Esophagus muscularis mucosa (tissue), 4 donors: ENCODE data around the gene FMN2. TPM values are rescaled to one million over a fixed set of nuclear protein-coding genes. Genes with fewer than 3 reads are reported as not detected.

Experiments used
- DNase-seq: peaks from one replicate; pipeline ENCODE4 v3.0.0-alpha.2; 2017; ENCODE audit errors: extremely low spot score
- H3K27ac ChIP-seq, 4 donors: fragments of 200-600 bp; sonication (generic); replicated peaks in 1 of 4; 1 replicate in 3 of 4; 2 replicates in 1 of 4; pipeline ENCODE4 v1.5.1; 2016 to 2019; ENCODE audit warnings: mild to moderate bottlenecking in 1 of 4
- H3K27me3 ChIP-seq, 4 donors: fragments of 200-600 bp; sonication (generic); one replicate each; pipeline versions ENCODE4 v1.5.1 to v1.6.0; 2016 to 2019
- H3K36me3 ChIP-seq, 4 donors: fragments of 200-600 bp; sonication (generic); one replicate each; pipeline ENCODE4 v1.5.1; 2016 to 2019
- H3K4me1 ChIP-seq, 4 donors: fragments of 200-600 bp; sonication (generic); one replicate each; pipeline ENCODE4 v1.5.1; 2016 to 2019
- H3K4me3 ChIP-seq, 4 donors: fragments of 200-600 bp; sonication (generic); 1 replicate in 2 of 4; 2 replicates in 2 of 4; pipeline ENCODE4 v1.5.1; 2016 to 2019; ENCODE audit warnings: mild to moderate bottlenecking in 4 of 4, moderate library complexity in 1 of 4
- H3K9me3 ChIP-seq, 4 donors: fragments of 200-600 bp; sonication (generic); 1 replicate in 3 of 4; 2 replicates in 1 of 4; pipeline ENCODE4 v1.5.1; 2016 to 2019
- CTCF ChIP-seq, 3 experiments: fragments of 200-600 bp in 2 of 3; fragments of 450-650 bp in 1 of 3; sonication (generic) in 2 of 3; IDR thresholded peaks; one replicate each; pipeline ENCODE4 v1.5.1; 2017 to 2019; ENCODE audit warnings: antibody characterized with exemption in 3 of 3, mild to moderate bottlenecking in 2 of 3, moderate library complexity in 1 of 3
- EP300 ChIP-seq: sonication (generic); formaldehyde crosslinking; IDR thresholded peaks from one replicate; pipeline ENCODE4 v1.6.1; 2017; ENCODE audit warnings: antibody characterized with exemption
- POLR2A ChIP-seq: fragments of 450-650 bp; IDR thresholded peaks from one replicate; pipeline ENCODE4 v1.6.1; 2017; ENCODE audit warnings: antibody characterized with exemption, moderate library complexity, mild to moderate bottlenecking, low read depth
- POLR2AphosphoS5 ChIP-seq, 2 donors: sonication (generic); formaldehyde crosslinking; IDR thresholded peaks; one replicate each; pipeline ENCODE4 v1.6.1; 2017; ENCODE audit warnings: antibody characterized with exemption in 2 of 2
- WGBS: methylation state at CpG from one replicate; pipeline ENCODE4 v1.1.5; 2018; 5-methylcytosine and 5-hydroxymethylcytosine counted together
- intact Hi-C: fragments of 100-400 bp; cut with DNase I; formaldehyde crosslinking; loops from one replicate; pipeline ENCODE4 v1.15.1; 2023
- total RNA-seq, 4 donors: library from RNA; depleted of rRNA; stranded (reverse); fragments of >200 nt; gene quantifications; one replicate each; pipeline versions ENCODE4 v1.1.0 to v1.2.1, GENCODE V29; 2016

Gene FMN2
- total RNA-seq, 4 donors from 2014 or later = 0.32 to 2.5 (median 1.4) TPM

- Histone ChIP-seq H3K4me3 (no peak overlapping the region), H3K4me1 (peaks cover 0 to 20% (median 13%) of the 10 kb centered on the region in 4 donors), H3K27me3 (no peaks in the 10 kb centered on the region), H3K9me3 (no peaks in the 10 kb centered on the region), H3K27ac (peak overlapping the region; percentile 20 to 58 (median 34)), H3K36me3 (no peaks in the 10 kb centered on the region)
- DNase-seq = no peak
- intact Hi-C loops = no loop called here
- TF ChIP-seq POLR2AphosphoS5 (IDR thresholded peaks at IDR 0.05) (peak; percentile 24 to 65), EP300 (no peak), CTCF (IDR thresholded peaks at IDR 0.05) (no peak), POLR2A (no peak)
- WGBS = 25% methylated on average over 5 of the region's 5 CpGs
These were observed 246.1 kb downstream of the FMN2 start for GRCh38 chr1:240337781-240338180.

GRCh38 chr1:240338837-240339236 is 247.2 kb downstream of the FMN2 start:
- Histone ChIP-seq H3K36me3 (no peaks in the 10 kb centered on the region), H3K4me1 (peaks cover 0 to 30% (median 23%) of the 10 kb centered on the region in 4 donors), H3K27me3 (no peaks in the 10 kb centered on the region), H3K4me3 (no peak overlapping the region), H3K27ac (no peak overlapping the region), H3K9me3 (no peaks in the 10 kb centered on the region)
- 100% methylated on average over 6 of the region's 9 CpGs for WGBS
- DNase-seq = no peak
- intact Hi-C loops = no loop called here
- TF ChIP-seq POLR2AphosphoS5 (IDR thresholded peaks at IDR 0.05) (no peak), CTCF (IDR thresholded peaks at IDR 0.05) (no peak), POLR2A (no peak), EP300 (no peak)

- Histone ChIP-seq H3K9me3 (no peaks in the 10 kb centered on the region), H3K27me3 (no peaks in the 10 kb centered on the region), H3K4me3 (no peak overlapping the region), H3K36me3 (no peaks in the 10 kb centered on the region), H3K4me1 (peaks cover 0 to 42% (median 28%) of the 10 kb centered on the region in 4 donors), H3K27ac (no peak overlapping the region)
- intact Hi-C loops = no loop called here
- no peak for TF ChIP-seq POLR2AphosphoS5 (IDR thresholded peaks at IDR 0.05)
- TF ChIP-seq POLR2A = no peak
- no peak for TF ChIP-seq CTCF (IDR thresholded peaks at IDR 0.05)
- 65% methylated on average over 6 of the region's 6 CpGs for WGBS
- no peak for DNase-seq
These were observed 249.9 kb downstream of the FMN2 start for GRCh38 chr1:240341365-240342250.

- no peak overlapping the region for H3K27ac ChIP-seq
- H3K36me3 ChIP-seq = no peaks in the 10 kb centered on the region
- H3K4me3 ChIP-seq = no peak overlapping the region
- H3K4me1 ChIP-seq = peaks cover 0 to 41% (median 27%) of the 10 kb centered on the region in 4 donors
- WGBS = 83% methylated on average over 3 of the region's 3 CpGs
- DNase-seq = no peak
- H3K27me3 ChIP-seq = no peaks in the 10 kb centered on the region
- H3K9me3 ChIP-seq = no peaks in the 10 kb centered on the region
- intact Hi-C loops = no loop called here
- no peak for TF ChIP-seq CTCF (IDR thresholded peaks at IDR 0.05)
- TF ChIP-seq EP300 = no peak
- TF ChIP-seq POLR2A = no peak
- no peak for TF ChIP-seq POLR2AphosphoS5 (IDR thresholded peaks at IDR 0.05)
These were observed 250.6 kb downstream of the FMN2 start for GRCh38 chr1:240342251-240342625.
